Neuron (in vitro differentiated cells): ENCODE measurements around the gene PTPRN2.

Source experiments
- H2AFZ ChIP-seq: one replicate; pipeline ENCODE4 v1.6.1; 2013; ENCODE audit warnings: low read depth, mild to moderate bottlenecking, inconsistent platforms, low read length, moderate library complexity
- H3K27me3 ChIP-seq: one replicate; pipeline ENCODE4 v1.6.1; 2013; ENCODE audit warnings: low read length; ENCODE audit not compliant: insufficient read depth
- H3K36me3 ChIP-seq: one replicate; pipeline ENCODE4 v1.6.1; 2013; ENCODE audit warnings: low read length; ENCODE audit not compliant: insufficient read depth
- H3K4me1 ChIP-seq: one replicate; pipeline ENCODE4 v1.6.1; 2013; ENCODE audit warnings: low read length; ENCODE audit not compliant: insufficient read depth
- H3K4me3 ChIP-seq: 2 replicates; pipeline ENCODE4 v1.5.1; 2013; ENCODE audit warnings: mild to moderate bottlenecking, low read length, moderate library complexity
- H3K9me3 ChIP-seq: one replicate; pipeline ENCODE4 v1.6.1; 2013; ENCODE audit warnings: low read length

The PTPRN2 gene

GRCh38 chr7:158401295-158401694 is 186.3 kb downstream of the PTPRN2 start:
- no peak overlapping the region for H2AFZ ChIP-seq
- no peaks in the 10 kb centered on the region for H3K27me3 ChIP-seq
- H3K36me3 ChIP-seq = no peaks in the 10 kb centered on the region
- H3K9me3 ChIP-seq = no peaks in the 10 kb centered on the region
- H3K4me1 ChIP-seq = no peaks in the 10 kb centered on the region
- no peak overlapping the region for H3K4me3 ChIP-seq

- H3K4me1 ChIP-seq = no peaks in the 10 kb centered on the region
Observed at GRCh38 chr7:158400601-158401225, 186.9 kb downstream of the PTPRN2 start.

GRCh38 chr7:158399762-158400161 is 187.9 kb downstream of the PTPRN2 start:
- H3K9me3 ChIP-seq = no peaks in the 10 kb centered on the region
- H3K36me3 ChIP-seq = no peaks in the 10 kb centered on the region

More at GRCh38 chr7:158400601-158401225, 186.9 kb downstream of the PTPRN2 start:
- Histone ChIP-seq H3K9me3 (no peaks in the 10 kb centered on the region), H3K4me3 (no peak overlapping the region), H3K36me3 (no peaks in the 10 kb centered on the region), H3K27me3 (no peaks in the 10 kb centered on the region), H2AFZ (no peak overlapping the region)

GRCh38 chr7:158398750-158399149 is 188.9 kb downstream of the PTPRN2 start:
- no peak overlapping the region for H2AFZ ChIP-seq
- H3K9me3 ChIP-seq = no peaks in the 10 kb centered on the region
- H3K36me3 ChIP-seq = no peaks in the 10 kb centered on the region
- no peak overlapping the region for H3K4me3 ChIP-seq
- no peaks in the 10 kb centered on the region for H3K27me3 ChIP-seq
- no peaks in the 10 kb centered on the region for H3K4me1 ChIP-seq

More at GRCh38 chr7:158399762-158400161, 187.9 kb downstream of the PTPRN2 start:
- Histone ChIP-seq H3K4me3 (no peak overlapping the region), H2AFZ (no peak overlapping the region), H3K27me3 (no peaks in the 10 kb centered on the region), H3K4me1 (no peaks in the 10 kb centered on the region)

- Histone ChIP-seq H3K27me3 (no peaks in the 10 kb centered on the region), H2AFZ (no peak overlapping the region), H3K4me3 (no peak overlapping the region), H3K9me3 (no peaks in the 10 kb centered on the region), H3K4me1 (no peaks in the 10 kb centered on the region), H3K36me3 (no peaks in the 10 kb centered on the region)
Observed at GRCh38 chr7:158397885-158398284, 189.7 kb downstream of the PTPRN2 start.

- Histone ChIP-seq H3K9me3 (no peaks in the 10 kb centered on the region), H2AFZ (no peak overlapping the region), H3K36me3 (no peaks in the 10 kb centered on the region), H3K4me3 (no peak overlapping the region), H3K4me1 (no peaks in the 10 kb centered on the region), H3K27me3 (no peaks in the 10 kb centered on the region)
Observed at GRCh38 chr7:158396982-158397862, 190.4 kb downstream of the PTPRN2 start.

GRCh38 chr7:158396301-158396905 is 191.2 kb downstream of the PTPRN2 start:
- Histone ChIP-seq H3K4me1 (no peaks in the 10 kb centered on the region), H2AFZ (no peak overlapping the region), H3K4me3 (no peak overlapping the region), H3K9me3 (no peaks in the 10 kb centered on the region), H3K27me3 (no peaks in the 10 kb centered on the region), H3K36me3 (no peaks in the 10 kb centered on the region)

GRCh38 chr7:158395780-158396278 is 191.8 kb downstream of the PTPRN2 start:
- Histone ChIP-seq H3K9me3 (no peaks in the 10 kb centered on the region), H3K36me3 (no peaks in the 10 kb centered on the region), H3K27me3 (no peaks in the 10 kb centered on the region), H2AFZ (no peak overlapping the region), H3K4me3 (no peak overlapping the region), H3K4me1 (no peaks in the 10 kb centered on the region)

- Histone ChIP-seq H3K9me3 (no peaks in the 10 kb centered on the region), H3K4me3 (no peak overlapping the region), H2AFZ (no peak overlapping the region), H3K4me1 (no peaks in the 10 kb centered on the region), H3K36me3 (no peaks in the 10 kb centered on the region), H3K27me3 (no peaks in the 10 kb centered on the region)
Observed at GRCh38 chr7:158395349-158395748, 192.3 kb downstream of the PTPRN2 start.

- no peaks in the 10 kb centered on the region for H3K36me3 ChIP-seq
- no peaks in the 10 kb centered on the region for H3K9me3 ChIP-seq
- no peaks in the 10 kb centered on the region for H3K27me3 ChIP-seq
- no peak overlapping the region for H2AFZ ChIP-seq
- H3K4me1 ChIP-seq = no peaks in the 10 kb centered on the region
- H3K4me3 ChIP-seq = no peak overlapping the region
Observed at GRCh38 chr7:158394936-158395335, 192.7 kb downstream of the PTPRN2 start.

- Histone ChIP-seq H3K4me1 (no peaks in the 10 kb centered on the region), H3K27me3 (no peaks in the 10 kb centered on the region), H2AFZ (no peak overlapping the region), H3K9me3 (no peaks in the 10 kb centered on the region), H3K36me3 (no peaks in the 10 kb centered on the region), H3K4me3 (no peak overlapping the region)
Observed at GRCh38 chr7:158393926-158394625, 193.5 kb downstream of the PTPRN2 start.

- no peaks in the 10 kb centered on the region for H3K36me3 ChIP-seq
- no peak overlapping the region for H3K4me3 ChIP-seq
- H3K9me3 ChIP-seq = no peaks in the 10 kb centered on the region
- H3K4me1 ChIP-seq = no peaks in the 10 kb centered on the region
- H3K27me3 ChIP-seq = no peaks in the 10 kb centered on the region
- no peak overlapping the region for H2AFZ ChIP-seq
Observed at GRCh38 chr7:158392251-158392650, 195.4 kb downstream of the PTPRN2 start.
